Uterus (tissue), 4 donors: ENCODE data around the gene CNPPD1. TPM values are rescaled to one million over a fixed set of nuclear protein-coding genes. Genes with fewer than 3 reads are reported as not detected.

ENCODE experiments used
- DNase-seq, 2 donors: peaks; one replicate each; pipeline ENCODE4 v3.0.0-alpha.2; 2019 to 2020
- H3K27ac ChIP-seq, 2 donors: fragments of 200-600 bp; sonication (generic); 1 replicate in 1 of 2; 2 replicates in 1 of 2; pipeline ENCODE4 v1.5.1; 2016 to 2018
- H3K27me3 ChIP-seq, 2 donors: fragments of 200-600 bp; sonication (generic); one replicate each; pipeline ENCODE4 v1.5.1; 2018 to 2019; ENCODE audit warnings: control low read depth in 1 of 2
- H3K36me3 ChIP-seq, 2 donors: fragments of 200-600 bp; sonication (generic); one replicate each; pipeline ENCODE4 v1.5.1; 2019; ENCODE audit warnings: control low read depth in 1 of 2
- H3K4me1 ChIP-seq, 2 donors: fragments of 200-600 bp; sonication (generic); one replicate each; pipeline ENCODE4 v1.5.1; 2018 to 2019; ENCODE audit warnings: control low read depth in 1 of 2
- H3K4me3 ChIP-seq, 2 donors: fragments of 200-600 bp; sonication (generic); 1 replicate in 1 of 2; 2 replicates in 1 of 2; pipeline ENCODE4 v1.5.1; 2018 to 2019; ENCODE audit warnings: mild to moderate bottlenecking in 1 of 2
- H3K9me3 ChIP-seq, 2 donors: fragments of 200-600 bp; sonication (generic); one replicate each; pipeline ENCODE4 v1.5.1; 2019; ENCODE audit warnings: control low read depth in 1 of 2
- CTCF ChIP-seq, 4 experiments: fragments of 200-600 bp in 2 of 4; fragments of 450-650 bp in 2 of 4; sonication (generic) in 2 of 4; IDR thresholded peaks; one replicate each; pipeline ENCODE4 v1.5.1; 2016 to 2019; ENCODE audit warnings: antibody characterized with exemption in 4 of 4, mild to moderate bottlenecking in 2 of 4, moderate library complexity in 1 of 4
- POLR2A ChIP-seq, 2 donors: fragments of 450-650 bp; IDR thresholded peaks; one replicate each; pipeline ENCODE4 v1.6.1; 2016; ENCODE audit warnings: antibody characterized with exemption in 2 of 2, mild to moderate bottlenecking in 1 of 2, moderate library complexity in 1 of 2
- intact Hi-C: fragments of 100-400 bp; cut with DNase I; formaldehyde crosslinking; loops from one replicate; pipeline ENCODE4 v1.15.1; 2023; ENCODE audit warnings: low total_unique reads
- total RNA-seq, 4 donors: library from RNA; depleted of rRNA in 3 of 4; stranded (reverse); fragments of >200 nt in 3 of 4; gene quantifications; one replicate each; pipeline versions ENCODE4 v1.1.0 to v1.2.4, GENCODE V29; 2014 to 2023
- donor health status: DM: yes; HTN: yes; CAD: no.

The CNPPD1 gene
- total RNA-seq, 4 donors from 2014 or later: 3.1 to 56.2 (median 35.8) TPM

- H3K4me1 ChIP-seq: peaks cover 0 to 4% of the 10 kb centered on the region in 2 donors
- intact Hi-C loops: no loop called here
- H3K27ac ChIP-seq: no peak overlapping the region
Observed at GRCh38 chr2:219125225-219125885, 51.4 kb downstream of the CNPPD1 start.

DNA sequence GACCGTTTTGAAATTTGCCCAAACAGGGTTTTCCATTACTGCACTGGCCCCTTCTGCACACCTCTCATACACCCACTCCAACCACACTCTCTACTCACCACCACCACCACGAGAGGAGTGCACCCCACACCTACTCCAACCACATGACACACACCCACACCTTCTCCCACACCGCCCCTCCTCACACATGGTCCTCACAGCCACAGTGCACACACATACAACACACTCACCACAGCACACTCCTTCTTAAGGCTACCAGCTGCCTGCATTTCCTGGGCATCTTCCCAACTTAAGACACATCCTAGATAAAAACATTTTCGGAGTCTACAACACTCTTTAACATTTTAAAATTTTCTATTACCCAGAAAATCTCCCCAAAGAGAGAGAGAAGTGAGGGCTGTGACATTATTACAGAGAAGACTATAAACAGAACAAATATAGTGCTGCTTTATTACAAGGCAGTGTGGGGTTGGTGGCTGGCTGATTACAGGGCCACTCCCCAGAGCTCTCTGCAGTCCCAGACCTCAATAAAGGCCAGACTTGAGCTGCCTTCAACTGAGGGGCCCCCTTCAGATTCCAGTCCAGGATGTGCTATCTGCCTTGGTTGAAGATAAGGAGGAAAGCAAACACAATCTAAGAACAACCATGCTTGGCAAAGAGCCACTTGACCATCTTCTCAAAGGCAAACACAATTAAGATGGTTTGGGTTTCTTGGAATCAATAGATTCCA is 52.2 kb downstream of the CNPPD1 start:
- no peaks in the 10 kb centered on the region for H3K9me3 ChIP-seq
- no peak overlapping the region for H3K27ac ChIP-seq
- H3K4me3 ChIP-seq: no peak overlapping the region
- intact Hi-C loops: no loop called here
- TF ChIP-seq POLR2A (IDR thresholded peaks at IDR 0.05) (no peak), CTCF (IDR thresholded peaks at IDR 0.05) (no peak)
- peaks cover 0 to 4% of the 10 kb centered on the region in 2 donors for H3K4me1 ChIP-seq
- no peak for DNase-seq
- no peaks in the 10 kb centered on the region for H3K27me3 ChIP-seq
- no peaks in the 10 kb centered on the region for H3K36me3 ChIP-seq

More at GRCh38 chr2:219125225-219125885, 51.4 kb downstream of the CNPPD1 start:
- peak; percentile 31 to 61 for DNase-seq
- no peak for TF ChIP-seq CTCF (IDR thresholded peaks at IDR 0.05)
- H3K4me3 ChIP-seq: no peak overlapping the region
- H3K27me3 ChIP-seq: no peaks in the 10 kb centered on the region
- no peaks in the 10 kb centered on the region for H3K36me3 ChIP-seq
- no peaks in the 10 kb centered on the region for H3K9me3 ChIP-seq

DNA sequence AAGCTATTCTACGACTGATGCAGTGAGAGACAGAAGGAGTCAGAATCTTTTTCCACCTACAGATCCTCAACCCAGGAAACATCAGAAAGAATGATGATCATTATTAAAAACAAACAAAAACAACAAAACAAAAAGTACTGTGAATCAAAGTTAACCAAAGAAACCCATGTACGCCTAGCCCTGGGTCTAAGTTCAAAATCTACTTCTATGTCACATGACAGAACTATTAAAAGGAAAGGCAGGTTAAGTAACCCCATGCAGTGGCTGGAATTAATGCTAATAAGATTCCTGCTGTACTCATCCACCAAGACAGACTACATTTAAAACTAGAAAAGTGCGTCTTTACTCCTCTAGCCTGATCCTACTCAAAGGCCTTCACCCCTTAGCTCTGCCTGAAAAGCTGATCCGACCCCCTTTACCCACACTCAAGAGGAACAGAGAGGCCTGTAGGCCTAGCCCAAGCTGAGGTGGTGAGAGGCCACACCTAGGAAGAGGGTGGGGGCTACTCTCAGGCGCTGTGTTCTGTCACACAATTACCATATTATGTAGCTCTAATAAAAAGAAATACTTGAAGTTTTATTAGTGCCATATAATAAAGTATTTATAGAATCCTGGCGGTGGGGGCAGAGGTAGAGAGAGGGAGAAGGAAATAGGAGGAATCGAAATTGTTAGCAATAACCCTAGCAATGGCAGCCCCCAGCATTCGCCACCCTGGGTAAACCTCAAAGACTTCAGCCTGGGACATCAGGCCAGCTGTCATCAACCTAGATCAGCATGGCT is 53.2 kb downstream of the CNPPD1 start:
- Histone ChIP-seq H3K27me3 (no peaks in the 10 kb centered on the region), H3K36me3 (no peaks in the 10 kb centered on the region), H3K27ac (no peak overlapping the region), H3K4me3 (no peak overlapping the region), H3K4me1 (peaks cover 0 to 4% of the 10 kb centered on the region in 2 donors), H3K9me3 (no peaks in the 10 kb centered on the region)
- no peak for TF ChIP-seq CTCF (IDR thresholded peaks at IDR 0.05)
- TF ChIP-seq POLR2A (IDR thresholded peaks at IDR 0.05): no peak
- intact Hi-C loops: no loop called here
- DNase-seq: no peak

DNA sequence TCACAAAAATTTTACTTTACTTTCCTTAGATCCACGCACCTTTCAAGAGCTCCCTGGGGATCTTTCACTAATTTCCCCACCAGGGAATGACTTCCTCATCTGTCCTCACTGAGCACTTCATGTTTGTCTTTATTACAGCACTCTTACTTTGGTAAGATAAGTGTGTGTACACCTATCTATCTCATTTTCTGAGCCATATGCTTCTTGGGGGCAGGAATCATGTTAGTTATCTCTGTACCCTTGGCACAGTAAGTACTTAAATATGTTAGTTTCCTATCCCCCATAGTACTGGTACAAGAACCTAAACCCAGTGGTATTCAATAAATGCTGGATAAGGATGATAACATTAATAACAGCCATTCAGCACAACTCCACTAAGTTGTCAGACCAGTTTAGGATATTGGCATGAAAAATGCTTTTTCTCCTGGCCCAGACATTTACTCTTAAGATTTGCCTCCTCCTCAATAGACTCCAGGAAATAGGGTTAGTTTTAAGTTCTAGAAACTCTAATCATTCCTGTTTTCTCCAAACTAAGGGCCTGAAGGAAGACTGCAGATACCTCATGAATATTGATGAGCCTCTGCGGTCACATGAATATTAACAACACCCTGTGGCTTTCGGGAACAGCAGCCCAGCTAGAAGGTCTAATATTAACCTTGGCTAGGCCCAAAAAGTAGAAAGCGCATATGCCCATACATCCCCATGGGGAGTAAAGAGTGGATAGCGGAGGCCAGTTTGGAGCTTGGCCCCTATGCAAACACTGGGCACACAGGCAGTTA is 54.3 kb downstream of the CNPPD1 start:
- Histone ChIP-seq H3K4me1 (peaks cover 0 to 4% of the 10 kb centered on the region in 2 donors), H3K9me3 (no peaks in the 10 kb centered on the region), H3K27ac (no peak overlapping the region), H3K27me3 (no peaks in the 10 kb centered on the region), H3K4me3 (no peak overlapping the region), H3K36me3 (no peaks in the 10 kb centered on the region)
- no peak for TF ChIP-seq POLR2A (IDR thresholded peaks at IDR 0.05)
- TF ChIP-seq CTCF (IDR thresholded peaks at IDR 0.05): no peak
- DNase-seq: no peak
- intact Hi-C loops: no loop called here

Other genes with a start within 250 kb of the CNPPD1 start
- not detected for gene CDK5R2, start 217.3 kb downstream of the CNPPD1 start, total RNA-seq
- not detected for gene FEV, start 191.7 kb downstream of the CNPPD1 start, total RNA-seq
- gene CRYBA2, start 183.5 kb downstream of the CNPPD1 start, total RNA-seq: not detected
- 1 to 10 TPM in 3 of 4 donors, under 1 TPM in 1; 0.21 to 3.5 (median 1.9) TPM for gene CFAP65, start 135.4 kb downstream of the CNPPD1 start, total RNA-seq
- gene IHH, start 116.0 kb downstream of the CNPPD1 start, total RNA-seq: under 1 TPM in 1 of 4 donors, not detected in 3; 0.83 TPM
- 100 to 1,000 TPM in 1 of 4 donors, 10 to 100 TPM in 3; 15.0 to 162 (median 18.1) TPM for gene NHEJ1, start 16.1 kb downstream of the CNPPD1 start, total RNA-seq
- gene SLC23A3, start 6.9 kb downstream of the CNPPD1 start, total RNA-seq: 1 to 10 TPM in 2 of 4 donors, under 1 TPM in 1, not detected in 1; 0.26 to 8.1 (median 1.8) TPM
- gene RETREG2, start 1.4 kb upstream of the CNPPD1 start, total RNA-seq: 100 to 1,000 TPM in 1 of 4 donors, 10 to 100 TPM in 3; 18.2 to 216 (median 74.9) TPM
- gene ZFAND2B, start 29.9 kb upstream of the CNPPD1 start, total RNA-seq: 100 to 1,000 TPM in 1 of 4 donors, 10 to 100 TPM in 3; 21.7 to 212 (median 45.2) TPM
- 10 to 100 TPM in 3 of 4 donors, 1 to 10 TPM in 1; 7.1 to 37.6 (median 27.7) TPM for gene ABCB6, start 42.0 kb upstream of the CNPPD1 start, total RNA-seq
- 10 to 100 TPM; 21.5 to 53.5 (median 45.9) TPM for gene ATG9A, start 52.7 kb upstream of the CNPPD1 start, total RNA-seq
- 10 to 100 TPM; 31.8 to 57.6 (median 38.7) TPM for gene ANKZF1, start 52.9 kb upstream of the CNPPD1 start, total RNA-seq
- gene GLB1L, start 68.5 kb upstream of the CNPPD1 start, total RNA-seq: 10 to 100 TPM in 2 of 4 donors, 1 to 10 TPM in 2; 8.2 to 20.7 (median 10.9) TPM
- 10 to 100 TPM in 3 of 4 donors, 1 to 10 TPM in 1; 4.1 to 55.6 (median 18.0) TPM for gene STK16, start 68.6 kb upstream of the CNPPD1 start, total RNA-seq
- under 1 TPM in 2 of 4 donors, not detected in 2; 0.43 to 0.83 TPM for gene TUBA4B, start 76.3 kb upstream of the CNPPD1 start, total RNA-seq
- gene TUBA4A, start 77.0 kb upstream of the CNPPD1 start, total RNA-seq: 10 to 100 TPM in 2 of 4 donors, 1 to 10 TPM in 2; 3.7 to 32.3 (median 7.3) TPM
- 10 to 100 TPM; 32.1 to 92.1 (median 69.1) TPM for gene DNAJB2, start 102.4 kb upstream of the CNPPD1 start, total RNA-seq
- gene PTPRN, start 132.5 kb upstream of the CNPPD1 start, total RNA-seq: under 1 TPM in 2 of 4 donors, not detected in 2; 0.21 to 0.55 TPM
- not detected for gene RESP18, start 155.8 kb upstream of the CNPPD1 start, total RNA-seq
- gene DNPEP, start 211.0 kb upstream of the CNPPD1 start, total RNA-seq: 10 to 100 TPM; 35.9 to 93.7 (median 47.5) TPM
- 1,000 to 10,000 TPM in 2 of 4 donors, 100 to 1,000 TPM in 2; 578 to 3,551 (median 1,628) TPM for gene DES, start 241.5 kb upstream of the CNPPD1 start, total RNA-seq